ENCODE results near the gene OR10A2. TPM values are rescaled to one million over a fixed set of nuclear protein-coding genes. Genes with fewer than 3 reads are reported as not detected.
"Not testable (repeated sequence)": the region's sequence is repeated elsewhere in the genome, so short reads cannot be mapped to it uniquely, and the experiment has no call there.

Gene OR10A2
- total RNA-seq, 1 donor from 2014 or later = not detected

DNA sequence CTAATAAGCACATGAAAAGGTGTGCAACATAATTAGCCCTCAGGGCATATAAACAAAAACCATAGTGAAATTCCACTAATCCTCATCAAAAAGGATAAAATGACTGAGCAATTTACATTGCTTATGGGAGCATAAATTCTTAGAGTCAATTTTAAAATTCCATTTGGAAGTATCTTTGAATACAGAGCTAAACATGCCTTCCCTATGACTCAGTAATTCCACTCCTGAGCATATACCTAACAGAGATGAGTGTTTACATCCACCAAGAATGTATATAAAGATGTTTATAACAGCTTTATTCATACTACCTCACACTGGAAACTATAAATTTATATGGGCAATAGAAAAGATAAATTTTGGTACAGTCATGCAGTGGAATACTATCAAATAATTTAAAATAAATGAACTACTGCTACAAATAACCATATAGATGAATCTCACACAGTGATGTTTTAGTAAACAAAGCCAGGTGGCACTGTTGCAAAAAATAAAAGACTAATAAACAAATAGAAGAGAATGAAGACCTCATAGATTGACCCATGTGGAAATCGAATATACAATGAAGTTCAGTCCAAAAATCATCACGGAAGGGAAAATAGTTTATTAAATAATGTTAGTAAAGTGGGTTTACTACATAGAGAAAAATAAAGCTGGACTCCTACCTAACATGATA lies 37.6 kb downstream of the OR10A2 start:
- TF ChIP-seq, protein P1, sequence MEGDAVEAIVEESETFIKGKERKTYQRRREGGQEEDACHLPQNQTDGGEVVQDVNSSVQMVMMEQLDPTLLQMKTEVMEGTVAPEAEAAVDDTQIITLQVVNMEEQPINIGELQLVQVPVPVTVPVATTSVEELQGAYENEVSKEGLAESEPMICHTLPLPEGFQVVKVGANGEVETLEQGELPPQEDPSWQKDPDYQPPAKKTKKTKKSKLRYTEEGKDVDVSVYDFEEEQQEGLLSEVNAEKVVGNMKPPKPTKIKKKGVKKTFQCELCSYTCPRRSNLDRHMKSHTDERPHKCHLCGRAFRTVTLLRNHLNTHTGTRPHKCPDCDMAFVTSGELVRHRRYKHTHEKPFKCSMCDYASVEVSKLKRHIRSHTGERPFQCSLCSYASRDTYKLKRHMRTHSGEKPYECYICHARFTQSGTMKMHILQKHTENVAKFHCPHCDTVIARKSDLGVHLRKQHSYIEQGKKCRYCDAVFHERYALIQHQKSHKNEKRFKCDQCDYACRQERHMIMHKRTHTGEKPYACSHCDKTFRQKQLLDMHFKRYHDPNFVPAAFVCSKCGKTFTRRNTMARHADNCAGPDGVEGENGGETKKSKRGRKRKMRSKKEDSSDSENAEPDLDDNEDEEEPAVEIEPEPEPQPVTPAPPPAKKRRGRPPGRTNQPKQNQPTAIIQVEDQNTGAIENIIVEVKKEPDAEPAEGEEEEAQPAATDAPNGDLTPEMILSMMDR (IDR thresholded peaks at IDR 0.05; ENCODE audit: unreplicated experiment) = peak; percentile 36
- no peak for DNase-seq (ENCODE audit: low spot score)
- Mint-ChIP-seq H3K4me3 (ENCODE audit: unreplicated experiment) (no peak overlapping the region), H3K4me1 (ENCODE audit: unreplicated experiment) (no peaks in the 10 kb centered on the region), H3K9me3 (ENCODE audit: unreplicated experiment) (peaks cover 6% of the 10 kb centered on the region), H3K36me3 (ENCODE audit: low read depth, unreplicated experiment) (peaks cover 4% of the 10 kb centered on the region), H3K27ac (ENCODE audit: unreplicated experiment) (no peak overlapping the region), H3K27me3 (ENCODE audit: unreplicated experiment) (peaks cover 1% of the 10 kb centered on the region)

GRCh38 chr11:6904804-6905203 lies 41.9 kb downstream of the OR10A2 start:
- H3K27me3 Mint-ChIP-seq (ENCODE audit: unreplicated experiment); DNase-seq (ENCODE audit: low spot score); H3K36me3 Mint-ChIP-seq (ENCODE audit: low read depth, unreplicated experiment); H3K27ac Mint-ChIP-seq (ENCODE audit: unreplicated experiment); H3K9me3 Mint-ChIP-seq (ENCODE audit: unreplicated experiment); H3K4me1 Mint-ChIP-seq (ENCODE audit: unreplicated experiment); H3K4me3 Mint-ChIP-seq (ENCODE audit: unreplicated experiment): not testable (repeated sequence)

- Mint-ChIP-seq H3K4me1 (ENCODE audit: unreplicated experiment) (peaks cover 6% of the 10 kb centered on the region), H3K27me3 (ENCODE audit: unreplicated experiment) (no peaks in the 10 kb centered on the region), H3K27ac (ENCODE audit: unreplicated experiment) (no peak overlapping the region), H3K4me3 (ENCODE audit: unreplicated experiment) (no peak overlapping the region), H3K36me3 (ENCODE audit: low read depth, unreplicated experiment) (no peaks in the 10 kb centered on the region), H3K9me3 (ENCODE audit: unreplicated experiment) (no peaks in the 10 kb centered on the region)
- TF ChIP-seq, protein P1 (IDR thresholded peaks at IDR 0.05; ENCODE audit: unreplicated experiment) = no peak
- DNase-seq (ENCODE audit: low spot score) = no peak
These were observed 48.5 kb downstream of the OR10A2 start for GRCh38 chr11:6911378-6911777.

DNA sequence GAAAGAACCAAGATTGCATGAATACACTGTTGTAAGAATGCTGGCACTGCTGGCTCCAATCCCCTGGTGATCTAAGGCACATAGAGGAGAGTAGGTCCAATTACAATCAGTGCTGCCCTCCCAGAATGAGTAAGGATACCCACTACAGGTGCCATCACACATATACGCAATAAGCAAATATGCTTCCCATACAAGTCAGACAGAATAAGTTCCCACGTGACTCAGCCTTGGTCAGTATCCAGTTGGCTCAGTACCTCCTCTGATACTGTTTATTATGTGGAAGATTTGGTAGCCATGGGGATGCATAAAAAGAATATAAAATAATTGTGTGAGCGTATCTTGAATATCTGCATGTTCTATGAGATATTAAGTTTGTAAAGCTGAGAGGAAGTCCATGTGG lies 49.1 kb downstream of the OR10A2 start:
- peaks cover 6% of the 10 kb centered on the region for H3K4me1 Mint-ChIP-seq (ENCODE audit: unreplicated experiment)
- no peak overlapping the region for H3K27ac Mint-ChIP-seq (ENCODE audit: unreplicated experiment)
- no peaks in the 10 kb centered on the region for H3K27me3 Mint-ChIP-seq (ENCODE audit: unreplicated experiment)
- DNase-seq (ENCODE audit: low spot score) = no peak
- TF ChIP-seq, protein P1 (IDR thresholded peaks at IDR 0.05; ENCODE audit: unreplicated experiment) = no peak
- H3K4me3 Mint-ChIP-seq (ENCODE audit: unreplicated experiment) = no peak overlapping the region
- no peaks in the 10 kb centered on the region for H3K36me3 Mint-ChIP-seq (ENCODE audit: low read depth, unreplicated experiment)
- H3K9me3 Mint-ChIP-seq (ENCODE audit: unreplicated experiment) = no peaks in the 10 kb centered on the region

GRCh38 chr11:6919698-6920097 lies 56.8 kb downstream of the OR10A2 start:
- no peaks in the 10 kb centered on the region for H3K36me3 Mint-ChIP-seq (ENCODE audit: low read depth, unreplicated experiment)
- no peak overlapping the region for H3K4me3 Mint-ChIP-seq (ENCODE audit: unreplicated experiment)
- no peaks in the 10 kb centered on the region for H3K4me1 Mint-ChIP-seq (ENCODE audit: unreplicated experiment)

More at GRCh38 chr11:6919698-6920097, 56.8 kb downstream of the OR10A2 start:
- no peaks in the 10 kb centered on the region for H3K27me3 Mint-ChIP-seq (ENCODE audit: unreplicated experiment)
- no peak for DNase-seq (ENCODE audit: low spot score)
- H3K9me3 Mint-ChIP-seq (ENCODE audit: unreplicated experiment) = no peaks in the 10 kb centered on the region
- TF ChIP-seq, protein P1 (IDR thresholded peaks at IDR 0.05; ENCODE audit: unreplicated experiment) = no peak
- no peak overlapping the region for H3K27ac Mint-ChIP-seq (ENCODE audit: unreplicated experiment)
